ENCODE data around the gene RAP1GAP.

DNA sequence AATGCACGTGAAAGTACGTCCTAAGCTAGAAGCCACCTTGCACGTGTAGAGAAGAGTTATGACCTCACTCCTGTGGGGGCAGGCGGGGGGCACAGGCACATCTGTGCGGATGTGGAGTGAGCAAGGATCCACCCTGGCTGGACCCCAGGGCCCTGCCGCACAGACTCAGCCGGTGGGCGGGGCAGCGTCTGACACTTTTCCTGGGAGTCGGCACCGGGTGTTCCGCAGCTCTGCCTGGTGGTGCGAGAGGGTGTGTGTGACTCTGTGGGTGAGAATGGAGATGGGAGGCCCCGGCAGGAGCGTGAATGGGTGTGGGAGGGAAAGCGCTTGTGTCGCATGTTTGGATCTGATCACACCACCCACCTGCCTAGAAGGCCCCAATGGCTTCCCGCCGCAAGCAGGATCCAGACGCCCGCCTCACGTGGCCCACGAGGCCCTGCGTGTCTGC lies 29.5 kb downstream of the RAP1GAP start:
- TF ChIP-seq EZH2 (IDR thresholded peaks at IDR 0.05), result no peak
- TF ChIP-seq, protein P1, sequence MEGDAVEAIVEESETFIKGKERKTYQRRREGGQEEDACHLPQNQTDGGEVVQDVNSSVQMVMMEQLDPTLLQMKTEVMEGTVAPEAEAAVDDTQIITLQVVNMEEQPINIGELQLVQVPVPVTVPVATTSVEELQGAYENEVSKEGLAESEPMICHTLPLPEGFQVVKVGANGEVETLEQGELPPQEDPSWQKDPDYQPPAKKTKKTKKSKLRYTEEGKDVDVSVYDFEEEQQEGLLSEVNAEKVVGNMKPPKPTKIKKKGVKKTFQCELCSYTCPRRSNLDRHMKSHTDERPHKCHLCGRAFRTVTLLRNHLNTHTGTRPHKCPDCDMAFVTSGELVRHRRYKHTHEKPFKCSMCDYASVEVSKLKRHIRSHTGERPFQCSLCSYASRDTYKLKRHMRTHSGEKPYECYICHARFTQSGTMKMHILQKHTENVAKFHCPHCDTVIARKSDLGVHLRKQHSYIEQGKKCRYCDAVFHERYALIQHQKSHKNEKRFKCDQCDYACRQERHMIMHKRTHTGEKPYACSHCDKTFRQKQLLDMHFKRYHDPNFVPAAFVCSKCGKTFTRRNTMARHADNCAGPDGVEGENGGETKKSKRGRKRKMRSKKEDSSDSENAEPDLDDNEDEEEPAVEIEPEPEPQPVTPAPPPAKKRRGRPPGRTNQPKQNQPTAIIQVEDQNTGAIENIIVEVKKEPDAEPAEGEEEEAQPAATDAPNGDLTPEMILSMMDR (IDR thresholded peaks at IDR 0.05), result no peak
